KMS-11 (cell line): ENCODE results near the gene JMY.

ENCODE experiments used
- H2AFZ ChIP-seq: fragments of 200-600 bp; sonication (generic); 2 replicates; pipeline ENCODE4 v1.6.1; 2016; ENCODE audit warnings: antibody characterized with exemption, mixed run types, low read depth
- H3K27ac ChIP-seq: fragments of 200-600 bp; sonication (generic); 2 replicates; pipeline ENCODE4 v1.6.1; 2016; ENCODE audit warnings: mild to moderate bottlenecking, mixed run types
- H3K27me3 ChIP-seq: fragments of 200-600 bp; sonication (generic); 2 replicates; pipeline ENCODE4 v1.6.1; 2017; ENCODE audit warnings: mild to moderate bottlenecking, low read depth, mixed run types, moderate library complexity; ENCODE audit not compliant: insufficient read depth
- H3K36me3 ChIP-seq: fragments of 200-600 bp; sonication (generic); 2 replicates; pipeline ENCODE4 v1.6.1; 2017; ENCODE audit warnings: mild to moderate bottlenecking, mixed run types; ENCODE audit not compliant: insufficient read depth
- H3K4me1 ChIP-seq: fragments of 200-600 bp; sonication (generic); 2 replicates; pipeline ENCODE4 v1.6.1; 2016; ENCODE audit warnings: mild to moderate bottlenecking, low read depth, mixed run types; ENCODE audit not compliant: poor library complexity, severe bottlenecking
- H3K4me2 ChIP-seq: fragments of 200-600 bp; sonication (generic); 2 replicates; pipeline ENCODE4 v1.7.0; 2016; ENCODE audit warnings: mild to moderate bottlenecking, mixed run types
- H3K4me3 ChIP-seq: fragments of 200-600 bp; sonication (generic); IDR thresholded peaks from 2 replicates; pipeline ENCODE4 v1.6.1; 2017; ENCODE audit warnings: low read depth, low read length, mixed read lengths; ENCODE audit not compliant: insufficient read depth
- H3K79me2 ChIP-seq: fragments of 200-600 bp; sonication (generic); 2 replicates; pipeline ENCODE4 v1.6.1; 2016; ENCODE audit warnings: low read depth, mixed run types; ENCODE audit not compliant: insufficient read depth
- H3K9ac ChIP-seq: fragments of 200-600 bp; sonication (generic); 2 replicates; pipeline ENCODE4 v1.6.1; 2016; ENCODE audit warnings: mild to moderate bottlenecking, mixed run types
- H4K20me1 ChIP-seq: fragments of 200-600 bp; sonication (generic); 2 replicates; pipeline ENCODE4 v1.6.1; 2016; ENCODE audit warnings: mild to moderate bottlenecking, mixed run types; ENCODE audit not compliant: insufficient read depth
- TF ChIP-seq, protein P1 (sequence below): fragments of 200-600 bp; sonication (generic); conservative IDR thresholded peaks from 2 replicates; pipeline ENCODE4 v1.6.1; 2017; ENCODE audit warnings: low read depth, mild to moderate bottlenecking, antibody characterized with exemption, low read length, moderate library complexity, mixed read lengths

JMY gene

DNA sequence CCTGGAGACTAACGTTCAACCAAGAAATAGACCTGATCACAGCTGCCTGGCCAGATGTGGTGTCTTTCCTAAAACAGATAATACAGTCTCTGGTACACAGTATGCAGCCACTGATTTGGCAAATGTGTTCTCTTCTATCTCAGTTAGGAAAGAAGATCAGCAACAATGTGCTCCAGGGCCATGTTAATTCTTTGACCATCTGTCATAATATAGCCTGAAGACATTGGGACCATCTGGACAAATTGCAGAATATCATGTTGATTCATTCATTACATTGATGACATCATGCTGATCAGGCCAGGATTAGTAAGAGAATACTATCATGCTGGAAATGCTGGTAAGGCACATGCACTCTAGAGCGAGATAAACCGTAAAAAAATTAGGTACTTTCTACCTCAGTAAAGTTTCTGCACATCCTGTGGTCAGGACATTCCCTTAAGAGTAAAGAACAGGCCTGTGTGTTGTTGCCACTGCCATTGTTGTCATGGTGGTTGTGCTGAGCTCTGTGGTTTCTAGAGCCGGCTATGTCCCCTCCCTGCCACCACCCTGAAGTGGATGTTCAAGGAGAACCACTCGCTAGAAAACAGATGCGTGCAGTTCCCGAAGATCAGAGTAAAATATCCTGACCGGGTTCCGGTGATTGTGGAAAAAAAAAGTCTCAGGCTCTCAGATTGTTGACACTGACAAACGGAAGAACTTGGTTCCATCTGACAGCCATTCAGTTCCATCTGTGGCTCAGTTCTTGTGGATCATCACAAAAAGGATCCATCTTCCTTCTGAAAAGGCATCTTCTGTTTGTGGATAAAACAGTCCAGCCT, 6.4 kb upstream of the JMY start:
- H2AFZ ChIP-seq = peak overlapping the region; percentile 36; the same call in 1 of the 2 replicates
- no peaks in the 10 kb centered on the region for H3K36me3 ChIP-seq
- no peak overlapping the region for H3K4me3 ChIP-seq
- peak overlapping the region; percentile 84 for H3K9ac ChIP-seq
- no peaks in the 10 kb centered on the region for H3K27me3 ChIP-seq
- TF ChIP-seq, protein P1, sequence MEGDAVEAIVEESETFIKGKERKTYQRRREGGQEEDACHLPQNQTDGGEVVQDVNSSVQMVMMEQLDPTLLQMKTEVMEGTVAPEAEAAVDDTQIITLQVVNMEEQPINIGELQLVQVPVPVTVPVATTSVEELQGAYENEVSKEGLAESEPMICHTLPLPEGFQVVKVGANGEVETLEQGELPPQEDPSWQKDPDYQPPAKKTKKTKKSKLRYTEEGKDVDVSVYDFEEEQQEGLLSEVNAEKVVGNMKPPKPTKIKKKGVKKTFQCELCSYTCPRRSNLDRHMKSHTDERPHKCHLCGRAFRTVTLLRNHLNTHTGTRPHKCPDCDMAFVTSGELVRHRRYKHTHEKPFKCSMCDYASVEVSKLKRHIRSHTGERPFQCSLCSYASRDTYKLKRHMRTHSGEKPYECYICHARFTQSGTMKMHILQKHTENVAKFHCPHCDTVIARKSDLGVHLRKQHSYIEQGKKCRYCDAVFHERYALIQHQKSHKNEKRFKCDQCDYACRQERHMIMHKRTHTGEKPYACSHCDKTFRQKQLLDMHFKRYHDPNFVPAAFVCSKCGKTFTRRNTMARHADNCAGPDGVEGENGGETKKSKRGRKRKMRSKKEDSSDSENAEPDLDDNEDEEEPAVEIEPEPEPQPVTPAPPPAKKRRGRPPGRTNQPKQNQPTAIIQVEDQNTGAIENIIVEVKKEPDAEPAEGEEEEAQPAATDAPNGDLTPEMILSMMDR = no peak
- H4K20me1 ChIP-seq = no peaks in the 10 kb centered on the region
- H3K4me2 ChIP-seq = peak overlapping the region; percentile 87
- H3K79me2 ChIP-seq = peaks cover 76% of the 10 kb centered on the region
- H3K4me1 ChIP-seq = peaks cover 99% of the 10 kb centered on the region
- peak overlapping the region; percentile 100 for H3K27ac ChIP-seq

DNA sequence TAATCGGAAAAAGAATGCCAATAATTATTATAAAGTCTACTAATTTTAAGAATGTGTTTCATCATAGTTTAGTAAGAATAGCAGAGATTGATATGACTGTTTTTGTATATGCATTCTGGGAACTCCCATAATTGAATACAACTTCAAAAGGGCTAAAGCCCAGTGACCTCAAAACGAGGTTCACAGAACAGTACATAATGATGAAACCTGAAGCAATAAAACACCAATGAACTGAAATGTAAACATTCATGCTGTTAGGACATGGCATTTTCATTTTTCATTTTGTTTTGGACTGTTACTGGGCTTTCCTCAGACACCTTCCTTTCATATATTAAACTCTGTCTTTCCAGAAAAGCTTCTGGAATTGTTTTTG, 684 bp upstream of the JMY start:
- peaks cover 59% of the 10 kb centered on the region for H3K4me1 ChIP-seq
- no peak overlapping the region; the same call in 1 of the 2 replicates for H2AFZ ChIP-seq
- H4K20me1 ChIP-seq = no peaks in the 10 kb centered on the region
- no peaks in the 10 kb centered on the region for H3K27me3 ChIP-seq
- peak overlapping the region; percentile 97 for H3K9ac ChIP-seq
- TF ChIP-seq, protein P1 = no peak
- peak overlapping the region; percentile 76 for H3K4me2 ChIP-seq
- peak overlapping the region; percentile 96 for H3K27ac ChIP-seq
- peaks cover 97% of the 10 kb centered on the region for H3K79me2 ChIP-seq
- no peak overlapping the region for H3K4me3 ChIP-seq
- H3K36me3 ChIP-seq = no peaks in the 10 kb centered on the region

DNA sequence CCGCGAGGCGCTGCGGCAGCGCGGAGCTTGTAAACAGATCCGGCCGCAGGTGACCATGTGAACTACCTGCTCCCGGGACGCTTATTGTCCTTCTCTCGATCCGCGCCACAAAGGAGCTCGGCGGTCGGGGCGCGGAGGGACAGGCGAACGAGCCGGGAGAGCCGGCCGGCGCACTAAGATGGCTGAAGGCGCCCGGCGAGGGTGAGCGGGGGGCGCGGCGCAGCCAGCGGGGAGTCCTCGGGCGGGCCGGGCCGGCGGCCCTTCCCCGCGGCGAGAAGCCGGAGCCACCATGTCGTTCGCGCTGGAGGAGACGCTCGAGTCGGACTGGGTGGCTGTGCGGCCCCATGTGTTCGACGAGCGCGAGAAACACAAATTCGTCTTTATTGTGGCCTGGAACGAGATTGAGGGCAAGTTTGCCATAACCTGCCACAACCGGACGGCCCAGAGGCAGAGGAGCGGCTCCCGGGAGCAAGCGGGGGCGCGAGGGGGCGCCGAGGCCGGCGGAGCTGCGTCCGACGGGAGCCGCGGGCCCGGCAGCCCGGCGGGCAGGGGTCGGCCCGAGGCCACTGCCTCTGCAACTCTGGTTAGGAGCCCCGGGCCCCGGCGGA, 535 bp downstream of the JMY start:
- Histone ChIP-seq H3K27me3 (no peaks in the 10 kb centered on the region), H3K4me3 (peak overlapping the region; percentile 32), H3K4me1 (peaks cover 59% of the 10 kb centered on the region), H3K79me2 (peaks cover 97% of the 10 kb centered on the region), H3K27ac (peak overlapping the region; percentile 96), H3K4me2 (peak overlapping the region; percentile 84), H2AFZ (0 out of 2 replicates have a peak overlapping the region, but pooled peaks have one; percentile 6), H3K36me3 (no peaks in the 10 kb centered on the region), H3K9ac (peak overlapping the region; percentile 97), H4K20me1 (peaks cover under 1% of the 10 kb centered on the region; the same call in 1 of the 2 replicates)
- TF ChIP-seq, protein P1 = no peak

DNA sequence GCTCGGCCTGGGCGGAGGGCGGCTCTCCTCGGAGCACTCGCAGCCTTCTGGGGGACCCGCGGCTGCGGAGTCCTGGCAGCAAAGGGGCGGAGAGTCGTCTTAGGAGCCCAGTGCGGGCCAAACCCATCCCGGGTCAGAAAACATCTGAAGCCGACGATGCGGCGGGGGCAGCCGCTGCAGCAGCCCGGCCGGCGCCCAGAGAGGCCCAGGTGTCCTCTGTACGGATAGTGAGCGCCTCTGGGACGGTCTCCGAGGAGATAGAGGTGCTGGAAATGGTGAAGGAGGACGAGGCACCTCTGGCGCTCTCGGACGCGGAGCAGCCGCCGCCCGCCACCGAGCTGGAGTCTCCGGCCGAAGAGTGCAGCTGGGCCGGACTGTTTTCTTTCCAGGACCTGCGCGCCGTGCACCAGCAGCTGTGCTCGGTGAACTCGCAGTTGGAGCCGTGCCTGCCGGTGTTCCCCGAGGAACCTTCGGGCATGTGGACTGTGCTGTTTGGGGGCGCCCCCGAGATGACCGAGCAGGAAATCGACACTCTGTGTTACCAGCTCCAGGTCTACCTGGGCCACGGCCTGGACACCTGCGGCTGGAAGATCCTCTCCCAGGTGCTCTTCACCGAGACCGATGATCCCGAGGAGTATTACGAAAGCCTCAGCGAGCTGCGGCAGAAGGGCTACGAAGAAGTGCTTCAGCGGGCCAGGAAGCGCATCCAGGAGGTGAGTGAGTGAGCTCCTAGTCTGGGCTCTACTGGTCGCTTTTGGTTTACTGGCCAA, 1.2 kb downstream of the JMY start:
- TF ChIP-seq, protein P1 = no peak
- Histone ChIP-seq H3K4me3 (peak overlapping the region; percentile 32), H3K79me2 (peaks cover 97% of the 10 kb centered on the region)

More for the DNA sequence above, 1.2 kb downstream of the JMY start:
- Histone ChIP-seq H3K27ac (peak overlapping the region; percentile 96), H3K36me3 (no peaks in the 10 kb centered on the region), H3K4me2 (peak overlapping the region; percentile 84), H3K9ac (peak overlapping the region; percentile 97), H3K4me1 (peaks cover 59% of the 10 kb centered on the region), H4K20me1 (peaks cover 7% of the 10 kb centered on the region), H2AFZ (0 out of 2 replicates have a peak overlapping the region, but pooled peaks have one; percentile 6), H3K27me3 (no peaks in the 10 kb centered on the region)
